BJ (cell line): ENCODE data around the gene ANKRD34B. TPM values are rescaled to one million over a fixed set of nuclear protein-coding genes. Genes with fewer than 3 reads are reported as not detected.
A peak's percentile ranks its signal among the peaks of the same experiment; 100 is the strongest.

Experiments used
- CTCF ChIA-PET: fragments of 350-600 bp; formaldehyde crosslinking; extraction: SDS; loops from one replicate; lab custom pipeline; 2021; ENCODE audit warnings: antibody characterized with exemption, inconsistent platforms; lab: Yijun Ruan, JAX
- POLR2A ChIA-PET: fragments of 300-600 bp; sonication (Branson Sonifier 250); formaldehyde crosslinking; extraction: SDS; loops from one replicate; lab custom pipeline; 2021; ENCODE audit warnings: antibody characterized with exemption; lab: Charles Lee
- DNase-seq: peaks from one replicate; pipeline ENCODE4 v3.0.0-alpha.2; 2011; ENCODE audit warnings: low read depth
- H3K27me3 ChIP-seq: 2 replicates; pipeline ENCODE4 v1.6.0; 2011; ENCODE audit warnings: low read length; ENCODE audit not compliant: control insufficient read depth, insufficient read depth
- H3K36me3 ChIP-seq: 2 replicates; pipeline ENCODE4 v1.5.1; 2011; ENCODE audit warnings: low read length; ENCODE audit not compliant: control insufficient read depth, insufficient read depth
- H3K4me3 ChIP-seq: 2 replicates; pipeline ENCODE4 v1.5.1; 2011; ENCODE audit warnings: low read depth, mild to moderate bottlenecking, control low read depth, low read length
- polyA minus RNA-seq: library from RNA; depleted of rRNA, polyadenylated mRNA; stranded (reverse); fragments of >200 nt; gene quantifications from 2 replicates; pipeline ENCODE4 v1.2.3, GENCODE V29; 2011; rRNA and poly(A)+ RNA removed
- polyA plus RNA-seq: library from polyadenylated mRNA; depleted of rRNA; stranded (reverse); fragments of >200 nt; gene quantifications from 2 replicates; pipeline ENCODE4 v1.2.3, GENCODE V29; 2011; rRNA removed
- TF ChIP-seq, protein P1 (sequence below): IDR thresholded peaks from 2 replicates; pipeline ENCODE4 v1.5.1; 2011; ENCODE audit warnings: low read depth, mild to moderate bottlenecking, control low read depth, inconsistent platforms, low read length, moderate library complexity; ENCODE audit not compliant: insufficient read depth

The ANKRD34B gene
- polyA plus RNA-seq (not detected in 2 replicates), polyA minus RNA-seq (not detected in 2 replicates)

DNA sequence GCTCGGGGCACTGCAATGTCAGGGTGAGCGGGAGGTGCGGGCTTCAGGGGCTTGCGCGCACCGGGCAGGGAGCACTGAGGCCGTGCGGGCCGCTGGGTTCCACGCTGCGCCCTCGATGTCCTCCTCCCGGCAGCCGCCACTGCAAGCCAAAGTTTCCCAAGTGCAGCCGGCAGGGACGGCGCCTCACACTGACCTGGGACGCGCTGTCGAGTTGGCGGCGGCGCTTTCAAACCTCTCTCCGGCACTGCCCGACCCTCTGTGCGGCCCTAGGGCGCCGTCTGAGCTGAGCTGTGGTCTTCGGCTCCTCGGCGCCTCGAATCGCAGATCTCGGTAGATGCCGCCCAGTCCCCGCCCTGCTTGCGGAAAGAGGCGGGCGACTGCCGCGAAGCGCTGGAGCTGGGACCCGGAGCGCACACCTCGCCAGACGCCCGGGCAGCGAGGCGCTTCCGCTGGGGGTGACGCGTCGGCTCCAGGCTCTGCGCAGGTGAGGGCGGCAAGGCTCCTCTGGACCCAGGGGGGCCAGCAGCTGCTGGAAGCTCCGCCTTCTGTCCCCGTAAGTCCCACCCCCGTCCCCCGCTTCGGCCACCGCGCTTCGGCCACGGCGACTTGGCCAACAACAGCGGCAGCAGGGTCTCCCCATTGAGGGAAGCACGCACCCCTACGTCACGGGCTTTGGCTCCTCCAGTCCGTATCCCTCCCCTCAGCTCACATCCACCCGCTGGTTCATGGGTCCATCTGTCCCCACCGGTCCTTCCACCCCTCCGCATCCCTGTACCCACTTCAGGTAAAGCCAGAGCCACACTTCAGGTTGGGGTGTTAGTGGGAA, at the start of gene ANKRD34B:
ANKRD34B (minus strand) TSS at position 320 of the 826 bp plus-strand sequence. CDS start 10,261 bp downstream, outside the sequence.
- TF ChIP-seq, protein P1, sequence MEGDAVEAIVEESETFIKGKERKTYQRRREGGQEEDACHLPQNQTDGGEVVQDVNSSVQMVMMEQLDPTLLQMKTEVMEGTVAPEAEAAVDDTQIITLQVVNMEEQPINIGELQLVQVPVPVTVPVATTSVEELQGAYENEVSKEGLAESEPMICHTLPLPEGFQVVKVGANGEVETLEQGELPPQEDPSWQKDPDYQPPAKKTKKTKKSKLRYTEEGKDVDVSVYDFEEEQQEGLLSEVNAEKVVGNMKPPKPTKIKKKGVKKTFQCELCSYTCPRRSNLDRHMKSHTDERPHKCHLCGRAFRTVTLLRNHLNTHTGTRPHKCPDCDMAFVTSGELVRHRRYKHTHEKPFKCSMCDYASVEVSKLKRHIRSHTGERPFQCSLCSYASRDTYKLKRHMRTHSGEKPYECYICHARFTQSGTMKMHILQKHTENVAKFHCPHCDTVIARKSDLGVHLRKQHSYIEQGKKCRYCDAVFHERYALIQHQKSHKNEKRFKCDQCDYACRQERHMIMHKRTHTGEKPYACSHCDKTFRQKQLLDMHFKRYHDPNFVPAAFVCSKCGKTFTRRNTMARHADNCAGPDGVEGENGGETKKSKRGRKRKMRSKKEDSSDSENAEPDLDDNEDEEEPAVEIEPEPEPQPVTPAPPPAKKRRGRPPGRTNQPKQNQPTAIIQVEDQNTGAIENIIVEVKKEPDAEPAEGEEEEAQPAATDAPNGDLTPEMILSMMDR: no peak
- ChIA-PET POLR2A (no interaction called here), CTCF (no interaction called here)
- Histone ChIP-seq H3K36me3 (no peaks in the 10 kb centered on the region), H3K27me3 (peaks cover 24% of the 10 kb centered on the region), H3K4me3 (peak within 1 kb of the TSS; percentile 25)
- no peak for DNase-seq

DNA sequence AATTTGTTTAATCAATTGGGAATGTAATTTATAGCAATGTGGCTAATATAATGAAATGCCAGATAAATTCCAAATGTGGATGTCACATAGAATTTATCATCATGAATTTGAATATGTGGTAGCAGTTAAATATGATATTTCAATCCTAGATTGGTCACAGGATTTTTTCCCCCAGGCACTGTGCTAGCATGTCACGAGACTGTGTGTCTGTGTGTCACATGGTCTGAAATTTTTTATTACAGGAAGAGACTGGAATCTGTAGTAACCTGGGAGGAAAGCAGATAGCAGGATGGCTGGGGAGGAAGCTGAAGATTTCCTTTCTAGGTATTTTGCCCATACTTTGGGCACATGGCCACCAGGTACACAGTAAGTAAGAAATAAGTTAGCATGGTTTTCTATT, 49.0 kb upstream of the ANKRD34B start:
- POLR2A ChIA-PET: no interaction called here

DNA sequence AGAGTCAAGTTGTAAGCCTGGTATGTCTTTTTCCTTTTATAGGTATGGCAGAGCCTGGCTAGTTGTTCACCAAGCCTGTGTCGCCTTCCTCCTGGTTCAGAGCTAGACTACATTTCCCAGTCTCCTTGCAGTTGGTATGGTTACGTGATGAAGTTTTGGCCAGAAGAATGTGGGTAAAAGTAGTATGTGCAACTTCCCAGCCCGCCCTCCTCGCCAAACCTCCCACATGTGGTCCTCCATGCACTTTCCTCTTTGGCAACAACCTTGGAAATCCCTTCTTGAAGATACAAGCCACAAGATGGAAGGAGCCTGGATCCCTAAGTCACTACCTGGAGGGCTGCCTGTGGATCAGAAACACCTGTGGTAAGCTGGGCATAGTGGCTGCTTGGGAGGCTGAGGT, 48.4 kb upstream of the ANKRD34B start:
- TF ChIP-seq, protein P1: no peak
- Histone ChIP-seq H3K36me3 (no peaks in the 10 kb centered on the region), H3K27me3 (no peaks in the 10 kb centered on the region), H3K4me3 (no peak overlapping the region)
- DNase-seq: no peak
- POLR2A ChIA-PET: no interaction called here
- CTCF ChIA-PET: no interaction called here

More for the DNA sequence above, 49.0 kb upstream of the ANKRD34B start:
- Histone ChIP-seq H3K27me3 (no peaks in the 10 kb centered on the region), H3K36me3 (no peaks in the 10 kb centered on the region), H3K4me3 (no peak overlapping the region)
- CTCF ChIA-PET: no interaction called here
- TF ChIP-seq, protein P1: no peak
- no peak for DNase-seq

DNA sequence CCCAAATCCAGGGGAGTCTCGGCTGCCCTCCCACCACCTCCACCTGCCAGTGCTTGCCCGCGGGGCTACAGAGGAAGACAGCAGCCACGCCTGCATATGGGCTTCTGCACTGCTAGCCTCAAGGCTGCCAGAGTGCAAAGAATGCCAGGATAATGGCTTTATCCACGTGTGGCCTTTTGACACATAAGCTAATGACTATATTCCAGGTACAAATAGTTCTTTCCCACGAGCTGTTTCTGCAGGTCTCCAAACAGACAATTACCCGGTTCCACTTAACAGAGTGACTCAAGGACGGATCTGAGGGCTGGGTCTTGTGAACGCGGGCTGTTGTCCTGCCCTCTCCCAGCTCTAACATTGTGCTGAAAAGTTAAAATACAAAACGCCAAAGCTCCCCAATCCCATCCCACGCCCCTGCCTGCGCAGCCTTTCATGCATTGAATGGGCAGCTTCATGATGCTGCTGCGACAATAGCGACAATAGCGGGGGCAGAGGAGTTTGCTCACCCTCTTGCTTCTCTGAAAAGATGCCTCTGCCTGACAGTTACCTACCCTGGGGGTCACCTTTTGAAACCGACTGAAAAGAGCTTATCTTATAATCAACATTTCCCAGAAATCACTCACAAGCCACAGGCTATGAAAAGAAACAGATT, 45.3 kb upstream of the ANKRD34B start:
- Histone ChIP-seq H3K4me3 (no peak overlapping the region), H3K27me3 (no peaks in the 10 kb centered on the region), H3K36me3 (no peaks in the 10 kb centered on the region)
- POLR2A ChIA-PET: no interaction called here
- no peak for DNase-seq
- TF ChIP-seq, protein P1: no peak
- CTCF ChIA-PET: interaction anchor here (1.1 kb wide), 1 partner anchor 17 kb away, joined by 3 read pairs; no protein-coding TSS in a partner anchor

DNA sequence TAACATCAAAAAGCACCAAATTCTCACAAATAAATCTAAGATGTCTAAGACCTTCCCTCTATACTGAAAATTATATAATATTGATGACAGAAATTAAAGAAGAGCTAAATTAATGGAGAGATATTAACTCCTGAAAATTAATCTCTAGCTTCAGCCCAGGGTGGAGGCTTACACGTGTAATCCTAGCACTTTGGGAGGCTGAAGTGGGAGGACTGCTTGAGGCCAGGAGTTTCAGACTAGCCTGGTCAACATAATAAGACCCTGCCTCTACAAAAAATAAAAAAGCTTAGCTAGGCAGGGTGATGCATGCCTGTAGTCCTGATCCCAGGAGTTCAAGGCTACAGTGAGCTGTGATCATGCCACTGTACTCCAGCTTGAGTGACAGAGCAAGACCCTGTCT, 39.6 kb upstream of the ANKRD34B start:
- DNase-seq: no peak
- Histone ChIP-seq H3K36me3 (no peaks in the 10 kb centered on the region), H3K27me3 (no peaks in the 10 kb centered on the region), H3K4me3 (no peak overlapping the region)
- CTCF ChIA-PET: no interaction called here
- POLR2A ChIA-PET: no interaction called here
- TF ChIP-seq, protein P1: no peak
